ENCODE measurements around the gene ATG2B. TPM values are rescaled to one million over a fixed set of nuclear protein-coding genes. Genes with fewer than 3 reads are reported as not detected.
A peak's percentile ranks its signal among the peaks of the same experiment; 100 is the strongest.

ATG2B gene
- total and polyA plus RNA-seq, 3 experiments from 2014 or later = 2.6 to 19.8 (median 17.4) TPM

DNA sequence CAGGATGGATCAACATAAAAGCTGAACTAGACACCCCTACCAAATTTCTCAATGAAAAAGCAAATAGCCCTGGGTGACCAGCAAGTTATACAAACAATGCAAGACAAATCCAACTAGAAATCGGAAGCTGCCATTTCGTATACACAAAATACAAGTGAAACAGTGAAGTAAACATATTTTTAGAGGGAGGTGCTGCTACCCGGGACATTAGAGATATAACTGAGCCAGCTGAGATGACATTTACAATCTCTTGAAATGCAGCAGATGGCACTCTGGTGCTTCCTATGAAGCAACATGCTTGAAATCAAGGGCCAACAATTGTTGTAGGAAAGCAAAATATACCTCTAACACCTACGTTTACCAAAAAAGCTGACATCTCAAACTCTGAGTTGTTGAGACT lies 81.7 kb downstream of the ATG2B start:
- POLR2A ChIA-PET = no interaction called here
- Histone ChIP-seq H3K27me3 (ENCODE audit: insufficient read depth, low read length, poor library complexity, severe bottlenecking) (no peaks in the 10 kb centered on the region), H3K36me3 (ENCODE audit: insufficient read depth, low read length) (peaks cover 7% of the 10 kb centered on the region), H3K27ac (ENCODE audit: low read depth, low read length) (no peak overlapping the region), H3K9me3 (ENCODE audit: low read length) (peaks cover 4% of the 10 kb centered on the region), H3K4me3 (ENCODE audit: low read length) (no peak overlapping the region), H3K4me1 (ENCODE audit: insufficient read depth, low read length) (no peaks in the 10 kb centered on the region)
- Mint-ChIP-seq H3K27ac (no peak overlapping the region), H3K36me3 (peaks cover 10 to 49% (median 17%) of the 10 kb centered on the region in 3 donors), H3K9me3 (peaks cover 3 to 11% (median 5%) of the 10 kb centered on the region in 5 donors), H3K27me3 (peaks cover 0 to 3% of the 10 kb centered on the region in 2 donors), H3K4me1 (no peaks in the 10 kb centered on the region), H3K4me3 (no peak overlapping the region)
- CTCF ChIA-PET = no interaction called here
- DNase-seq = no peak

DNA sequence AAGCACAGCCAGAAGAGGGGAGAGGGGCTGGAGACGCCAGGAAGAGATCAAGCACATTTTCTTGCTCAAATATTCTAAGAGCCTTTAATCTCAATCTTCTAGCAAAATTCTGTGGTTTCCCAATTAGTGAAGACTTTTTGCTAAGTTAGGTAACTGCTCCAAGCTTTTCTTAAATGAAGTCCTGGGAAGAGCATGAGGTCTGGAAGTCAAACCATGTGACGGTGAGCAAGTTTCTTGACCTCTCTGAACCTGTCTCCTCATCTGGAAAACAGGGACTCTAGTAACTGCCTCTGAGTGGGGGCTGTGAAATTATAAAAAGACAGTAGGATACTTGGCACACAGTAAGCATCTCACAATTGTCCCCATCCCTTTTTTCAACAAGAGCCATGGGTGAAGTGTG lies 83.0 kb downstream of the ATG2B start:
- CTCF ChIA-PET = no interaction called here
- H3K36me3 ChIP-seq (ENCODE audit: insufficient read depth, low read length) = peaks cover 2% of the 10 kb centered on the region
- Mint-ChIP-seq H3K9me3 (peaks cover 3 to 11% (median 5%) of the 10 kb centered on the region in 5 donors), H3K4me3 (no peak overlapping the region), H3K4me1 (no peaks in the 10 kb centered on the region), H3K27ac (no peak overlapping the region), H3K36me3 (peaks cover 7 to 35% (median 10%) of the 10 kb centered on the region in 3 donors), H3K27me3 (peaks cover 0 to 3% of the 10 kb centered on the region in 2 donors)
- POLR2A ChIA-PET = no interaction called here
- no peak for DNase-seq
- no peaks in the 10 kb centered on the region for H3K27me3 ChIP-seq (ENCODE audit: insufficient read depth, low read length, poor library complexity, severe bottlenecking)
- no peak overlapping the region for H3K27ac ChIP-seq (ENCODE audit: low read depth, low read length)
- H3K4me1 ChIP-seq (ENCODE audit: insufficient read depth, low read length) = no peaks in the 10 kb centered on the region
- peaks cover 4% of the 10 kb centered on the region for H3K9me3 ChIP-seq (ENCODE audit: low read length)
- no peak overlapping the region for H3K4me3 ChIP-seq (ENCODE audit: low read length)

DNA sequence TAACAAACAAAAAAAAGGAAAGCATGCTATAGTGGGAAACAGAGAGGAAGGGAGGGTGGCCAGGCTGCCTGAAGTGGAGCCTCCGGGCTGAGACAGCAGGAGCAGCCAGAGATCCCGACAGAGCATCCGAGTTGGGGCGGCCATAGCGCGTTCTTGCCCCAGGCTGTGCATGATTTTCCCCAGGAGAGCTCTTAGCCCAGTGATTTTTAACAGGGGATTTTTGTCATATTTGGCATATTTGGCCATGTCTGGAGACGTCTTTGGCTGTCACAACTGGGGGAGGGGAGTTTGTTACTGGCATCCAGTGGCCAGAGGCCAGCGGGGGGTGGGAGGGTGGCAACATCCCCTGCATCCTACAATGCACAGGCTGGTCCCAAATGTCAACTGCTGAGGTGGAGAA lies 83.6 kb downstream of the ATG2B start:
- CTCF ChIA-PET = no interaction called here
- no peak overlapping the region for H3K4me3 Mint-ChIP-seq
- peaks cover 0 to 3% of the 10 kb centered on the region in 2 donors for H3K27me3 Mint-ChIP-seq

DNA sequence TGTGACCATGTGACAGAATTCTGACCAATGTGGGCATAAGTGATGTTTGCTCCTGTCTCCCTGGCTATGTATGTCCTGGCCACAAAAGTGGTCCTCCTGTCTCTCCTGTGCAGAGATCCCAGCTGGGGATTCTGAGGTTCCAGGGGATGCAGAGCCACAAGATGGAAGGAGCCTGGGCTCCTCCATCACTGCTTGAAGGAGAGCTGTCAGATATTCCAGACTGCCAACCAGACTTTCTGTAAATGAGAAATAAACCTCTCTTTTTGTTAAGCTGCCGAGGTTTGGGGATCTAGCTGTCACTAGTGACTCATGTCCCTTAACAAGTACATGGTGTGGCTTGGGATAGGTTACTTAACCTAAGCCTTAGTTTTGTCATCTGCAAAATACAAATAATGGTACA lies 85.3 kb downstream of the ATG2B start:
- peaks cover 4% of the 10 kb centered on the region for H3K9me3 ChIP-seq (ENCODE audit: low read length)
- no peaks in the 10 kb centered on the region for H3K36me3 ChIP-seq (ENCODE audit: insufficient read depth, low read length)
- H3K4me1 Mint-ChIP-seq = no peaks in the 10 kb centered on the region
- no peak overlapping the region for H3K27ac Mint-ChIP-seq
- H3K4me3 ChIP-seq (ENCODE audit: low read length) = no peak overlapping the region
- H3K27me3 ChIP-seq (ENCODE audit: insufficient read depth, low read length, poor library complexity, severe bottlenecking) = no peaks in the 10 kb centered on the region
- no peak overlapping the region for H3K4me3 Mint-ChIP-seq
- peaks cover 3 to 15% (median 6%) of the 10 kb centered on the region in 5 donors for H3K9me3 Mint-ChIP-seq
- DNase-seq = no peak
- ChIA-PET POLR2A (no interaction called here), CTCF (no interaction called here)
- peaks cover 0 to 3% of the 10 kb centered on the region in 2 donors for H3K27me3 Mint-ChIP-seq
- H3K36me3 Mint-ChIP-seq = peaks cover 7 to 15% (median 14%) of the 10 kb centered on the region in 3 donors
- no peaks in the 10 kb centered on the region for H3K4me1 ChIP-seq (ENCODE audit: insufficient read depth, low read length)
- no peak overlapping the region for H3K27ac ChIP-seq (ENCODE audit: low read depth, low read length)

More for the DNA sequence above, 83.6 kb downstream of the ATG2B start:
- DNase-seq = no peak
- Histone ChIP-seq H3K4me3 (ENCODE audit: low read length) (no peak overlapping the region), H3K27me3 (ENCODE audit: insufficient read depth, low read length, poor library complexity, severe bottlenecking) (no peaks in the 10 kb centered on the region), H3K4me1 (ENCODE audit: insufficient read depth, low read length) (no peaks in the 10 kb centered on the region), H3K27ac (ENCODE audit: low read depth, low read length) (no peak overlapping the region), H3K9me3 (ENCODE audit: low read length) (peaks cover 4% of the 10 kb centered on the region), H3K36me3 (ENCODE audit: insufficient read depth, low read length) (no peaks in the 10 kb centered on the region)
- Mint-ChIP-seq H3K9me3 (peaks cover 3 to 11% (median 5%) of the 10 kb centered on the region in 5 donors), H3K36me3 (peaks cover 7 to 30% (median 10%) of the 10 kb centered on the region in 3 donors), H3K27ac (no peak overlapping the region), H3K4me1 (no peaks in the 10 kb centered on the region)
- POLR2A ChIA-PET = no interaction called here

DNA sequence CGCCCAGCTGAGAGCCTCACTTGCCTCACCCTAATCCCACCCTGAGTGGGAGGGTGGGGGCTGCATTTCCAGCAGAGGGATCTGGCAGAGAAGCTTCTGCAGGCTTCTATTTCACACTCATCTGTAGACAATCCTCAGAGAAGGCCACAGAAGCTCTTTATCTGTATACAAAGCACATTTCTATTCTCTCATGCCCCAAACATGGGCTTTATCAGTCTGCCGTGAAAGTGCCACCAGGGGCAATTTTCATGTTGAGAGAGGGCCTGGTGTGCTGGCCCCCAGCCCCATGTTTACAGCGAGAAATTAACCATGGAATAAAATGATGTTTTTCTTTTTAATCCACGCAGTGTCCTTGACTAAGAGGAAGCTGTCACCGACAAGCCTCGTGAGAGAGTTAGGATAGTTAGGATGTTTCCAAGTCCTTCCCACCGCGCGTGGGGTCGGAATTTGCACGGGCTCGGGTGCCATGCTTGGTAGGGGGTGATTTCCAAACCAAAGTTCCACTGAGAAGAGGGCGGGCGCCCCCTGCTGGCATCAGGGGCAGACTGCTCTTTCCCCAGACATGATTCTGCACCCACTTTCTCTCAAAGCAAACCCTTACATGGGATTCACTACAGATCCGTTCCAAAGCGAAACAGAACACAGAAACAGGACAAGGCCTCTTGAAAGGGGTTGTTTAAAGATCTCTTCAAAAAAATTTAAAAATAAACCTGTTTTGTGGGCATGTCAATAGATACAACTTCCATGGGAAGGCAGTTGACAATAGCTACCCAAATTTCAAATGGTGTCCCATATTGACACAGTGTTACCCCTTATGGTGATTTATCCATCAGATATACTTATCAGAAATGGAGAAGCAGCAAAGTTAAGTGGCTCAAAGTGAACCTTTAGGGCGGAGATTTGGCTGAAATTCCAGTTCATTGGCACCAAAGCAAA lies 87.7 kb downstream of the ATG2B start:
- H3K27ac Mint-ChIP-seq = no peak overlapping the region

DNA sequence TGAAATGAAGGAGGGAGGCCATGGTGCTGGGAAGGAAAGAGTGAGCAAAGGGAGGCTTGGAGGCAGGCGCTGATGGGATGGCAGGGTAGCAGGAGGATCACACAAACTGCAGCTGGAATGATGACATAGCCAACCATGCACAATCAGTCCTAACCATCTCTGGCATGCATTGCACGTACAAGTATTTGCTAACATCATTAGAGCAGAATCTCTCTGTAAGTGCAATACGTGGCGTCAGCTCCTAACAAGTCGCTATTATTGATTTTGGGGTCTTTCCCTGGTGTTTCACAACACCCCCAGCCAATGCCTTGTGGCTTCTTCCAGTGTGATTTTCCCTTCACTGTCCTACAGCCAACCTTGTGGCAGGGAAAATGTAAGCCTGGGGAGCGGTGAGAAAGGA lies 88.6 kb downstream of the ATG2B start:
- Mint-ChIP-seq H3K9me3 (peaks cover 3 to 20% (median 10%) of the 10 kb centered on the region in 5 donors), H3K4me1 (no peaks in the 10 kb centered on the region), H3K27ac (peak overlapping the region in 2 of 8 donors; percentile 7 to 42), H3K36me3 (peaks cover 0 to 14% (median 3%) of the 10 kb centered on the region in 3 donors), H3K4me3 (no peak overlapping the region), H3K27me3 (peaks cover 3 to 5% of the 10 kb centered on the region in 2 donors)
- POLR2A ChIA-PET = no interaction called here
- Histone ChIP-seq H3K27ac (ENCODE audit: low read depth, low read length) (no peak overlapping the region), H3K4me1 (ENCODE audit: insufficient read depth, low read length) (no peaks in the 10 kb centered on the region), H3K9me3 (ENCODE audit: low read length) (peaks cover 4% of the 10 kb centered on the region), H3K27me3 (ENCODE audit: insufficient read depth, low read length, poor library complexity, severe bottlenecking) (no peaks in the 10 kb centered on the region), H3K36me3 (ENCODE audit: insufficient read depth, low read length) (no peaks in the 10 kb centered on the region), H3K4me3 (ENCODE audit: low read length) (no peak overlapping the region)
- no peak for DNase-seq
- CTCF ChIA-PET = no interaction called here

More for the DNA sequence above, 87.7 kb downstream of the ATG2B start:
- peak; percentile 13 to 54 (median 35) for DNase-seq
- Histone ChIP-seq H3K27ac (ENCODE audit: low read depth, low read length) (no peak overlapping the region), H3K4me1 (ENCODE audit: insufficient read depth, low read length) (no peaks in the 10 kb centered on the region), H3K27me3 (ENCODE audit: insufficient read depth, low read length, poor library complexity, severe bottlenecking) (no peaks in the 10 kb centered on the region), H3K9me3 (ENCODE audit: low read length) (peaks cover 4% of the 10 kb centered on the region), H3K36me3 (ENCODE audit: insufficient read depth, low read length) (no peaks in the 10 kb centered on the region), H3K4me3 (ENCODE audit: low read length) (no peak overlapping the region)
- ChIA-PET CTCF (no interaction called here), POLR2A (no interaction called here)
- Mint-ChIP-seq H3K9me3 (peaks cover 3 to 20% (median 10%) of the 10 kb centered on the region in 5 donors), H3K27me3 (peaks cover 0 to 3% of the 10 kb centered on the region in 2 donors), H3K36me3 (peaks cover 5 to 14% (median 5%) of the 10 kb centered on the region in 3 donors), H3K4me1 (no peaks in the 10 kb centered on the region), H3K4me3 (no peak overlapping the region)

- peaks cover 3 to 20% (median 10%) of the 10 kb centered on the region in 5 donors for H3K9me3 Mint-ChIP-seq
- no peaks in the 10 kb centered on the region for H3K4me1 Mint-ChIP-seq
- CTCF ChIA-PET = no interaction called here
- no peak overlapping the region for H3K4me3 Mint-ChIP-seq
- peak overlapping the region in 1 of 8 donors; percentile 16 for H3K27ac Mint-ChIP-seq
- Histone ChIP-seq H3K9me3 (ENCODE audit: low read length) (peaks cover 4% of the 10 kb centered on the region), H3K27me3 (ENCODE audit: insufficient read depth, low read length, poor library complexity, severe bottlenecking) (no peaks in the 10 kb centered on the region), H3K27ac (ENCODE audit: low read depth, low read length) (no peak overlapping the region), H3K36me3 (ENCODE audit: insufficient read depth, low read length) (no peaks in the 10 kb centered on the region), H3K4me1 (ENCODE audit: insufficient read depth, low read length) (no peaks in the 10 kb centered on the region), H3K4me3 (ENCODE audit: low read length) (no peak overlapping the region)
- POLR2A ChIA-PET = no interaction called here
- H3K36me3 Mint-ChIP-seq = peaks cover 0 to 10% (median under 1%) of the 10 kb centered on the region in 3 donors
- H3K27me3 Mint-ChIP-seq = peaks cover 5% of the 10 kb centered on the region in 2 donors
- no peak for DNase-seq
These were observed 89.0 kb downstream of the ATG2B start for GRCh38 chr14:96274122-96274521.

DNA sequence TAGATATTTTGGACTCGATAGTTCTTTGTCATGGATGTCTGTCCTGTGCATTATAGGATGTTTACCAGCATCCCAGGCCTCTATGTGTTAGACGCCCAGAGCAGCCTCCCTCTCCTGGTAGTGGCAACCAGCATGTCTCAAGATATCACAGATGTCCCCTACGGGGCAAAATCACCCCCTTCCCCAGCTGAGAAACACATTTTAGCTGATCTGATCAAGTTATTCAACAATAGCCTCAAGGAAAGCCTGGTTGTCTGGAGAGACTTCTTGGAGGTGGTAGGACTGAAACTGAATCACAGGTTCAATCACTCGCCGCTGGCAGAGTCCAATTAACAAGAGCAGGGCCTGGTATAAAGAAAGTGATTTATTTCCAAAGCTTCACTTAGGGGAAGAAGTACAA lies 89.5 kb downstream of the ATG2B start:
- Mint-ChIP-seq H3K9me3 (peaks cover under 1 to 18% (median 8%) of the 10 kb centered on the region in 5 donors), H3K36me3 (peaks cover 0 to 10% (median 0%) of the 10 kb centered on the region in 3 donors), H3K4me3 (no peak overlapping the region), H3K27me3 (peaks cover 5% of the 10 kb centered on the region in 2 donors), H3K4me1 (no peaks in the 10 kb centered on the region), H3K27ac (no peak overlapping the region)
- Histone ChIP-seq H3K9me3 (ENCODE audit: low read length) (peaks cover 4% of the 10 kb centered on the region), H3K27me3 (ENCODE audit: insufficient read depth, low read length, poor library complexity, severe bottlenecking) (no peaks in the 10 kb centered on the region), H3K36me3 (ENCODE audit: insufficient read depth, low read length) (no peaks in the 10 kb centered on the region), H3K27ac (ENCODE audit: low read depth, low read length) (no peak overlapping the region), H3K4me1 (ENCODE audit: insufficient read depth, low read length) (no peaks in the 10 kb centered on the region), H3K4me3 (ENCODE audit: low read length) (no peak overlapping the region)
- DNase-seq = no peak
- ChIA-PET CTCF (no interaction called here), POLR2A (no interaction called here)

All from CD8-positive, alpha-beta memory T cell (primary cell).